ENCODE measurements around the gene MED13L. TPM values are rescaled to one million over a fixed set of nuclear protein-coding genes. Genes with fewer than 3 reads are reported as not detected.

MED13L gene
- total RNA-seq, 2 experiments from 2014 or later = 203 to 208 TPM

DNA sequence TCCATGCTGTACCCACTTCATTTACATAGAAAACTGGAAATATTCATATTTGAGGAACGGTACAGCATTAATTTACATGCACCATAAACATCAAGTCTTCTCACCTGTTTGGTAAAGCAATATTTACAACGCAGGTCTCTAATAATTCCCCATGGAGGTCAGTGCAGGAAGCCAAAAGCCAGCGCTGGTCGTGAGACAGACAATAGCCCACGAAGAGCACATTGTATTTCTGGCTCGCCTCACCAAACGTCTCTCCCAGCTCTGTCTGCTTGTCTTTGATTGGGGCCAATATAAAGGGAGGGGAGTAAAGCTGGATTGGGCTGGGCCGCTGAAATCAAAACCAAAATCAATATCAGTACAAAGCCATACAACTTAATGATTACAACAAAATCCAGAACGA is 302.1 kb downstream of the MED13L start:
- H3K9me3 Mint-ChIP-seq = no peaks in the 10 kb centered on the region
- Histone ChIP-seq H3K27ac (ENCODE audit: low read depth in 1 of 2, low read length in 2 of 2) (no peak overlapping the region), H3K4me1 (ENCODE audit: insufficient read depth, low read length) (no peaks in the 10 kb centered on the region), H3K9me3 (ENCODE audit: control insufficient read depth in 1 of 2, insufficient read depth in 1 of 2, low read length in 2 of 2) (no peaks in the 10 kb centered on the region), H3K36me3 (ENCODE audit: insufficient read depth, low read length) (peaks cover 69% of the 10 kb centered on the region), H3K4me3 (ENCODE audit: low read length) (no peak overlapping the region), H3K27me3 (ENCODE audit: control insufficient read depth in 1 of 2, insufficient read depth in 2 of 2, low read length in 2 of 2) (no peaks in the 10 kb centered on the region)
- TF ChIP-seq, protein P1, sequence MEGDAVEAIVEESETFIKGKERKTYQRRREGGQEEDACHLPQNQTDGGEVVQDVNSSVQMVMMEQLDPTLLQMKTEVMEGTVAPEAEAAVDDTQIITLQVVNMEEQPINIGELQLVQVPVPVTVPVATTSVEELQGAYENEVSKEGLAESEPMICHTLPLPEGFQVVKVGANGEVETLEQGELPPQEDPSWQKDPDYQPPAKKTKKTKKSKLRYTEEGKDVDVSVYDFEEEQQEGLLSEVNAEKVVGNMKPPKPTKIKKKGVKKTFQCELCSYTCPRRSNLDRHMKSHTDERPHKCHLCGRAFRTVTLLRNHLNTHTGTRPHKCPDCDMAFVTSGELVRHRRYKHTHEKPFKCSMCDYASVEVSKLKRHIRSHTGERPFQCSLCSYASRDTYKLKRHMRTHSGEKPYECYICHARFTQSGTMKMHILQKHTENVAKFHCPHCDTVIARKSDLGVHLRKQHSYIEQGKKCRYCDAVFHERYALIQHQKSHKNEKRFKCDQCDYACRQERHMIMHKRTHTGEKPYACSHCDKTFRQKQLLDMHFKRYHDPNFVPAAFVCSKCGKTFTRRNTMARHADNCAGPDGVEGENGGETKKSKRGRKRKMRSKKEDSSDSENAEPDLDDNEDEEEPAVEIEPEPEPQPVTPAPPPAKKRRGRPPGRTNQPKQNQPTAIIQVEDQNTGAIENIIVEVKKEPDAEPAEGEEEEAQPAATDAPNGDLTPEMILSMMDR (IDR thresholded peaks at IDR 0.05) = no peak
- intact Hi-C loops (cut with DNase I, micrococcal nuclease) = no loop called here
- H3K27me3 Mint-ChIP-seq = no peaks in the 10 kb centered on the region
- no peak overlapping the region for H3K4me3 Mint-ChIP-seq
- ATAC-seq (ENCODE audit: poor library complexity) = no peak
- peaks cover 92% of the 10 kb centered on the region for H3K36me3 Mint-ChIP-seq (ENCODE audit: low read depth)
- CTCF ChIA-PET = no interaction called here
- no peak for DNase-seq
- POLR2A ChIA-PET = no interaction called here
- H3K27ac Mint-ChIP-seq = no peak overlapping the region
- H3K4me1 Mint-ChIP-seq (ENCODE audit: low read depth) = no peaks in the 10 kb centered on the region

GRCh38 chr12:115973968-115974724 is 303.3 kb downstream of the MED13L start:
- POLR2A ChIA-PET = no interaction called here

DNA sequence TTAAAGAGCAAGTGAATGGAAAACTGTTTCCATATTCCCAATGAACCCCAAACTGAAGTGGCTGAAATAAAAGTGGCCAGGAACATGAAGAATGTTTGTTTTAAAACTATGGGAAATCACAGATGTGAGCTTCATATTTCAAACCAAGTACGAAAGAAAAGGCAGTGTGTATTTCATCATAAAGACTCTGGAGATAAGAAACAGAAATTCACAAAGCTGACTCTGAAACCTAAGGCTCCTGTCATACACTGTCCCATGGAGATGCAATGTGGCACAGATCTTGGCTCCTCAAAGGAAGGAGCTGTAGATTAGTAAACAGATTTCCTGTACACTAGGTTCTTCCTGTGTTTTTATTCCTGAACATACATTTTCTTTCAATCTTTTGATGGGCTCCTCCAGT is 304.4 kb downstream of the MED13L start:
- Histone ChIP-seq H3K9me3 (ENCODE audit: control insufficient read depth in 1 of 2, insufficient read depth in 1 of 2, low read length in 2 of 2) (no peaks in the 10 kb centered on the region), H3K27ac (ENCODE audit: low read depth in 1 of 2, low read length in 2 of 2) (no peak overlapping the region), H3K4me1 (ENCODE audit: insufficient read depth, low read length) (no peaks in the 10 kb centered on the region), H3K27me3 (ENCODE audit: control insufficient read depth in 1 of 2, insufficient read depth in 2 of 2, low read length in 2 of 2) (no peaks in the 10 kb centered on the region), H3K36me3 (ENCODE audit: insufficient read depth, low read length) (peaks cover 83% of the 10 kb centered on the region), H3K4me3 (ENCODE audit: low read length) (no peak overlapping the region)
- Mint-ChIP-seq H3K4me3 (no peak overlapping the region), H3K9me3 (no peaks in the 10 kb centered on the region), H3K4me1 (ENCODE audit: low read depth) (no peaks in the 10 kb centered on the region), H3K27me3 (no peaks in the 10 kb centered on the region), H3K36me3 (ENCODE audit: low read depth) (peaks cover 95% of the 10 kb centered on the region), H3K27ac (no peak overlapping the region)
- intact Hi-C loops (cut with DNase I, micrococcal nuclease) = no loop called here
- DNase-seq (no peak), ATAC-seq (ENCODE audit: poor library complexity) (no peak)
- TF ChIP-seq, protein P1 (IDR thresholded peaks at IDR 0.05) = no peak
- ChIA-PET CTCF (no interaction called here), POLR2A (no interaction called here)

More at GRCh38 chr12:115973968-115974724, 303.3 kb downstream of the MED13L start:
- ATAC-seq (ENCODE audit: poor library complexity) = no peak
- CTCF ChIA-PET = no interaction called here
- intact Hi-C loops (cut with DNase I, micrococcal nuclease) = no loop called here
- no peaks in the 10 kb centered on the region for H3K27me3 ChIP-seq (ENCODE audit: control insufficient read depth in 1 of 2, insufficient read depth in 2 of 2, low read length in 2 of 2)
- H3K9me3 ChIP-seq (ENCODE audit: control insufficient read depth in 1 of 2, insufficient read depth in 1 of 2, low read length in 2 of 2) = no peaks in the 10 kb centered on the region
- Mint-ChIP-seq H3K9me3 (no peaks in the 10 kb centered on the region), H3K4me3 (no peak overlapping the region), H3K36me3 (ENCODE audit: low read depth) (peaks cover 93% of the 10 kb centered on the region), H3K4me1 (ENCODE audit: low read depth) (no peaks in the 10 kb centered on the region), H3K27me3 (no peaks in the 10 kb centered on the region), H3K27ac (no peak overlapping the region)
- TF ChIP-seq, protein P1 (IDR thresholded peaks at IDR 0.05) = no peak
- no peak for DNase-seq
- H3K4me1 ChIP-seq (ENCODE audit: insufficient read depth, low read length) = no peaks in the 10 kb centered on the region
- H3K27ac ChIP-seq (ENCODE audit: low read depth in 1 of 2, low read length in 2 of 2) = no peak overlapping the region
- no peak overlapping the region for H3K4me3 ChIP-seq (ENCODE audit: low read length)
- H3K36me3 ChIP-seq (ENCODE audit: insufficient read depth, low read length) = peaks cover 72% of the 10 kb centered on the region
